Measurements from ENCODE around the gene CD160. TPM values are rescaled to one million over a fixed set of nuclear protein-coding genes. Genes with fewer than 3 reads are reported as not detected.

CD160 gene
- total and polyA plus RNA-seq, 2 of the 13 experiments (the other 11 are each of a cell fraction or from before 2014, with no cell fraction given), result 0.09 TPM; not detected in 1

DNA sequence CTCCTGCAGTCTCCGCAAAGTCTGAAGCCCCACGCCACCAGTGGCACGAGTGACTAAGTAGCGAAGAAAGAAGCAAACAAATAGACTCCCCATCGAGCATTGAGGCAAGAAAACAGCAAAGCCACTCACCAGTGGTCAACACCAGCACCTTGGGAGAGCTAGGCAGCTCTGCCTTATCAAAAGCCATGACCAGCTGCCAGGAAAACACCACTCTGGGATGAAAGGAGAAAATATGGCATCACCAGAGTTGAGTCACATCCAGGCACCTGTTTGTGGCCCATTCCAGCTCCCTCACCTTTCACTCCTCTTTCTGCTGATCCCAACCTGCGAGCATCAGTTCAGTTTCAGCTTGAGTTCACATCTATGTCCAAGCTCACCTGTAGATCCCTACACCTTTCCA, 29.4 kb upstream of the CD160 start:
- Histone ChIP-seq H3K4me2 (ENCODE audit: low read depth, low read length) (no peak overlapping the region), H3K9me3 (ENCODE audit: low read length) (no peaks in the 10 kb centered on the region), H4K20me1 (ENCODE audit: insufficient read depth, low read length) (no peaks in the 10 kb centered on the region), H3K9ac (ENCODE audit: insufficient read depth, low read depth, low read length) (no peak overlapping the region), H3K27me3 (ENCODE audit: control insufficient read depth in 1 of 2, insufficient read depth in 2 of 2, low read length in 2 of 2) (no peaks in the 10 kb centered on the region), H2AFZ (ENCODE audit: low read length) (no peak overlapping the region), H3K27ac (ENCODE audit: extremely low read length, insufficient read depth, low read length) (no peak overlapping the region), H3K36me3 (replicated peaks in 1 of 2; ENCODE audit: control insufficient read depth in 1 of 2, insufficient read depth in 2 of 2, low read length in 2 of 2) (peaks cover 5 to 24% of the 10 kb centered on the region in 2 experiments; a peak in 4 of 5 replicates), H3K79me2 (ENCODE audit: insufficient read depth, low read length) (peaks cover 2% of the 10 kb centered on the region), H3K4me3 (replicated peaks in 1 of 3; ENCODE audit: insufficient read depth in 1 of 3, low read depth in 2 of 3, low read length in 3 of 3) (no peak overlapping the region), H3K4me1 (ENCODE audit: insufficient read depth, low read length) (peaks cover 33% of the 10 kb centered on the region)
- ATAC-seq (no peak), DNase-seq (ENCODE audit: low spot score) (no peak), FAIRE-seq (no peak)
- POLR2A ChIA-PET, result interaction anchor here (1.0 to 5.3 kb wide), 2 partner anchors 18 to 25 kb away, joined by 4 to 45 read pairs; partner anchors contain the start of gene PDZK1
- in situ Hi-C loops (cut with HindIII; ENCODE audit: extremely low pct_ligation_motif_present, low pct_unique_long_range_greater_than_20kb), result no loop called here
- intact Hi-C loops (cut with micrococcal nuclease; ENCODE audit: unreplicated experiment), result no loop called here
- WGBS (ENCODE audit: low lambda C conversion rate), result 91% methylated on average over 6 of the region's 6 CpGs
- CTCF ChIA-PET (ENCODE audit: low intra/inter-chr PET ratio, low total read pairs), result no interaction called here
- BruUV-seq (replicated peaks), result no TSS peak
- TF ChIP-seq ZBTB3 (CRISPR knock-in tag; IDR thresholded peaks at IDR 0.05; ENCODE audit: borderline replicate concordance, low read depth), result no peak
- TF ChIP-seq ATF7-NPFF (CRISPR knock-in tag; IDR thresholded peaks at IDR 0.05; ENCODE audit: low read depth), result no peak
- no peak for TF ChIP-seq ARNT2 (CRISPR knock-in tag; IDR thresholded peaks at IDR 0.05; ENCODE audit: low read depth)
- TF ChIP-seq TOPORS (CRISPR knock-in tag; IDR thresholded peaks at IDR 0.05), result no peak
- TF ChIP-seq, protein P1, sequence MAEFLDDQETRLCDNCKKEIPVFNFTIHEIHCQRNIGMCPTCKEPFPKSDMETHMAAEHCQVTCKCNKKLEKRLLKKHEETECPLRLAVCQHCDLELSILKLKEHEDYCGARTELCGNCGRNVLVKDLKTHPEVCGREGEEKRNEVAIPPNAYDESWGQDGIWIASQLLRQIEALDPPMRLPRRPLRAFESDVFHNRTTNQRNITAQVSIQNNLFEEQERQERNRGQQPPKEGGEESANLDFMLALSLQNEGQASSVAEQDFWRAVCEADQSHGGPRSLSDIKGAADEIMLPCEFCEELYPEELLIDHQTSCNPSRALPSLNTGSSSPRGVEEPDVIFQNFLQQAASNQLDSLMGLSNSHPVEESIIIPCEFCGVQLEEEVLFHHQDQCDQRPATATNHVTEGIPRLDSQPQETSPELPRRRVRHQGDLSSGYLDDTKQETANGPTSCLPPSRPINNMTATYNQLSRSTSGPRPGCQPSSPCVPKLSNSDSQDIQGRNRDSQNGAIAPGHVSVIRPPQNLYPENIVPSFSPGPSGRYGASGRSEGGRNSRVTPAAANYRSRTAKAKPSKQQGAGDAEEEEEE (CRISPR knock-in tag; IDR thresholded peaks at IDR 0.05; ENCODE audit: borderline replicate concordance), result no peak
- TF ChIP-seq GABPB1 (CRISPR knock-in tag; IDR thresholded peaks at IDR 0.05), result no peak
- TF ChIP-seq SIN3B (IDR thresholded peaks at IDR 0.05; ENCODE audit: low read length), result no peak
- TF ChIP-seq DR1 (CRISPR knock-in tag; IDR thresholded peaks at IDR 0.05), result no peak
- no peak for TF ChIP-seq IKZF1 (IDR thresholded peaks at IDR 0.05)
- TF ChIP-seq SETDB1 (CRISPR knock-in tag; IDR thresholded peaks at IDR 0.05; ENCODE audit: borderline replicate concordance), result no peak
- no peak for TF ChIP-seq GTF2F1 (IDR thresholded peaks at IDR 0.05; ENCODE audit: low read length)
- no peak for TF ChIP-seq ZNF598 (CRISPR knock-in tag; IDR thresholded peaks at IDR 0.05; ENCODE audit: borderline replicate concordance)
- TF ChIP-seq, protein P2, sequence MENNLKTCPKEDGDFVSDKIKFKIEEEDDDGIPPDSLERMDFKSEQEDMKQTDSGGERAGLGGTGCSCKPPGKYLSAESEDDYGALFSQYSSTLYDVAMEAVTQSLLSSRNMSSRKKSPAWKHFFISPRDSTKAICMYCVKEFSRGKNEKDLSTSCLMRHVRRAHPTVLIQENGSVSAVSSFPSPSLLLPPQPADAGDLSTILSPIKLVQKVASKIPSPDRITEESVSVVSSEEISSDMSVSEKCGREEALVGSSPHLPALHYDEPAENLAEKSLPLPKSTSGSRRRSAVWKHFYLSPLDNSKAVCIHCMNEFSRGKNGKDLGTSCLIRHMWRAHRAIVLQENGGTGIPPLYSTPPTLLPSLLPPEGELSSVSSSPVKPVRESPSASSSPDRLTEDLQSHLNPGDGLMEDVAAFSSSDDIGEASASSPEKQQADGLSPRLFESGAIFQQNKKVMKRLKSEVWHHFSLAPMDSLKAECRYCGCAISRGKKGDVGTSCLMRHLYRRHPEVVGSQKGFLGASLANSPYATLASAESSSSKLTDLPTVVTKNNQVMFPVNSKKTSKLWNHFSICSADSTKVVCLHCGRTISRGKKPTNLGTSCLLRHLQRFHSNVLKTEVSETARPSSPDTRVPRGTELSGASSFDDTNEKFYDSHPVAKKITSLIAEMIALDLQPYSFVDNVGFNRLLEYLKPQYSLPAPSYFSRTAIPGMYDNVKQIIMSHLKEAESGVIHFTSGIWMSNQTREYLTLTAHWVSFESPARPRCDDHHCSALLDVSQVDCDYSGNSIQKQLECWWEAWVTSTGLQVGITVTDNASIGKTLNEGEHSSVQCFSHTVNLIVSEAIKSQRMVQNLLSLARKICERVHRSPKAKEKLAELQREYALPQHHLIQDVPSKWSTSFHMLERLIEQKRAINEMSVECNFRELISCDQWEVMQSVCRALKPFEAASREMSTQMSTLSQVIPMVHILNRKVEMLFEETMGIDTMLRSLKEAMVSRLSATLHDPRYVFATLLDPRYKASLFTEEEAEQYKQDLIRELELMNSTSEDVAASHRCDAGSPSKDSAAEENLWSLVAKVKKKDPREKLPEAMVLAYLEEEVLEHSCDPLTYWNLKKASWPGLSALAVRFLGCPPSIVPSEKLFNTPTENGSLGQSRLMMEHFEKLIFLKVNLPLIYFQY (CRISPR knock-in tag; IDR thresholded peaks at IDR 0.05; ENCODE audit: borderline replicate concordance), result no peak
- no peak for TF ChIP-seq ZNF292 (CRISPR knock-in tag; IDR thresholded peaks at IDR 0.05; ENCODE audit: borderline replicate concordance, low read depth)
- TF ChIP-seq, protein P3, sequence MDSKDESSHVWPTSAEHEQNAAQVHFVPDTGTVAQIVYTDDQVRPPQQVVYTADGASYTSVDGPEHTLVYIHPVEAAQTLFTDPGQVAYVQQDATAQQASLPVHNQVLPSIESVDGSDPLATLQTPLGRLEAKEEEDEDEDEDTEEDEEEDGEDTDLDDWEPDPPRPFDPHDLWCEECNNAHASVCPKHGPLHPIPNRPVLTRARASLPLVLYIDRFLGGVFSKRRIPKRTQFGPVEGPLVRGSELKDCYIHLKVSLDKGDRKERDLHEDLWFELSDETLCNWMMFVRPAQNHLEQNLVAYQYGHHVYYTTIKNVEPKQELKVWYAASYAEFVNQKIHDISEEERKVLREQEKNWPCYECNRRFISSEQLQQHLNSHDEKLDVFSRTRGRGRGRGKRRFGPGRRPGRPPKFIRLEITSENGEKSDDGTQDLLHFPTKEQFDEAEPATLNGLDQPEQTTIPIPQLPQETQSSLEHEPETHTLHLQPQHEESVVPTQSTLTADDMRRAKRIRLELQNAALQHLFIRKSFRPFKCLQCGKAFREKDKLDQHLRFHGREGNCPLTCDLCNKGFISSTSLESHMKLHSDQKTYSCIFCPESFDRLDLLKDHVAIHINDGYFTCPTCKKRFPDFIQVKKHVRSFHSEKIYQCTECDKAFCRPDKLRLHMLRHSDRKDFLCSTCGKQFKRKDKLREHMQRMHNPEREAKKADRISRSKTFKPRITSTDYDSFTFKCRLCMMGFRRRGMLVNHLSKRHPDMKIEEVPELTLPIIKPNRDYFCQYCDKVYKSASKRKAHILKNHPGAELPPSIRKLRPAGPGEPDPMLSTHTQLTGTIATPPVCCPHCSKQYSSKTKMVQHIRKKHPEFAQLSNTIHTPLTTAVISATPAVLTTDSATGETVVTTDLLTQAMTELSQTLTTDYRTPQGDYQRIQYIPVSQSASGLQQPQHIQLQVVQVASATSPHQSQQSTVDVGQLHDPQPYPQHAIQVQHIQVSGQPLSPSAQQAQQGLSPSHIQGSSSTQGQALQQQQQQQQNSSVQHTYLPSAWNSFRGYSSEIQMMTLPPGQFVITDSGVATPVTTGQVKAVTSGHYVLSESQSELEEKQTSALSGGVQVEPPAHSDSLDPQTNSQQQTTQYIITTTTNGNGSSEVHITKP (CRISPR knock-in tag; IDR thresholded peaks at IDR 0.05; ENCODE audit: low read depth), result no peak
- TF ChIP-seq ZNF7 (CRISPR knock-in tag; IDR thresholded peaks at IDR 0.05), result no peak
